GM12892 (cell line): ENCODE results near the gene MAP4K4.

Experiments
- POLR2A ChIP-seq: IDR thresholded peaks from 2 replicates; pipeline ENCODE4 v1.6.1; 2011; ENCODE audit warnings: low read depth, low read length, control low read depth
- TAF1 ChIP-seq: IDR thresholded peaks from 2 replicates; pipeline ENCODE4 v1.6.1; 2011; ENCODE audit warnings: low read depth, mild to moderate bottlenecking, control low read depth, low read length, borderline replicate concordance

GRCh38 chr2:101732199-101732598, 34.7 kb downstream of the MAP4K4 start:
- TF ChIP-seq POLR2A = no peak
- TF ChIP-seq TAF1 = no peak
